HCT116 (cell line): ENCODE results near the gene KCNIP3. TPM values are rescaled to one million over a fixed set of nuclear protein-coding genes. Genes with fewer than 3 reads are reported as not detected.

Experiments
- ATAC-seq: fragments of 200-7000 bp; cut with Tn5 transposase; 2 replicates; pipeline ENCODE4 v1.9.1; 2020; ENCODE audit warnings: mild to moderate bottlenecking, moderate library complexity
- BruUV-seq: library from RNA; stranded (reverse); fragments of 400-500 nt; replicated peaks from 2 replicates; lab custom pipeline; 2021; lab: Mats Ljungman, UMichigan
- CTCF ChIA-PET: fragments of 300-600 bp; sonication (Branson Sonifier 250); formaldehyde crosslinking; loops from one replicate; lab custom pipeline; 2021; ENCODE audit warnings: antibody characterized with exemption; lab: Charles Lee
- POLR2A ChIA-PET: fragments of 300-600, 350-600 bp; sonication (Branson Sonifier 250); formaldehyde crosslinking; loops from one replicate; lab custom pipeline; 2021; ENCODE audit warnings: antibody characterized with exemption; lab: Charles Lee
- RAD21 ChIA-PET, 2 experiments: fragments of 300-600 bp; sonication (Branson Sonifier 250); formaldehyde crosslinking; loops; one replicate each; lab custom pipeline; 2023; ENCODE audit warnings: low total read pairs in 2 of 2; ENCODE audit not compliant: uncharacterized antibody in 2 of 2, unreplicated experiment in 2 of 2, low non-redundant PET in 1 of 2; lab: Charles Lee
- DNase-seq: peaks from one replicate; pipeline ENCODE4 v3.0.0-alpha.2; 2010; ENCODE audit warnings: low read depth, low spot score
- H2AFZ ChIP-seq: fragments of 200-600 bp; shearing (Covaris generic), sonication (generic); 2 replicates; pipeline ENCODE4 v1.6.1; 2017; ENCODE audit warnings: low read depth, mixed run types, mixed read lengths, antibody characterized with exemption, low read length; ENCODE audit not compliant: poor library complexity, severe bottlenecking
- H3K27ac ChIP-seq: 2 replicates; pipeline ENCODE4 v1.5.1; 2012; ENCODE audit warnings: low read depth, low read length
- H3K27me3 ChIP-seq: fragments of 200-600 bp; sonication (generic); 2 replicates; pipeline ENCODE4 v1.6.1; 2016; ENCODE audit warnings: mixed run types, low read length, mixed read lengths; ENCODE audit not compliant: insufficient read depth
- H3K36me3 ChIP-seq, 2 experiments: fragments of 200-500 bp in 1 of 2; fragments of 200-600 bp in 1 of 2; sonication (Bioruptor generic) in 1 of 2; sonication (generic) in 1 of 2; 2 replicates each; pipeline versions ENCODE4 v1.5.1 to v1.6.1; 2014 to 2016; ENCODE audit warnings: low read length in 2 of 2, inconsistent platforms in 1 of 2, mixed read lengths in 1 of 2, mixed run types in 1 of 2; ENCODE audit not compliant: insufficient read depth in 2 of 2, control insufficient read depth in 1 of 2
- H3K4me1 ChIP-seq, 2 experiments: fragments of 200-600 bp in 1 of 2; sonication (generic) in 1 of 2; 2 replicates each; pipeline versions ENCODE4 v1.5.1 to v1.6.1; 2012 to 2017; ENCODE audit warnings: low read length in 2 of 2, inconsistent platforms in 1 of 2, mild to moderate bottlenecking in 1 of 2, mixed read lengths in 1 of 2, mixed run types in 1 of 2, moderate library complexity in 1 of 2; ENCODE audit not compliant: insufficient read depth in 2 of 2, control insufficient read depth in 1 of 2
- H3K4me2 ChIP-seq: fragments of 200-600 bp; sonication (generic); 2 replicates; pipeline ENCODE4 v1.6.1; 2017; ENCODE audit warnings: mixed run types, low read length, mixed read lengths
- H3K4me3 ChIP-seq, 2 experiments: fragments of 200-600 bp in 1 of 2; sonication (generic) in 1 of 2; replicated peaks in 1 of 2; 2 replicates each; pipeline ENCODE4 v1.5.1; 2011 to 2016; ENCODE audit warnings: low read length in 2 of 2, control low read depth in 1 of 2, low read depth in 1 of 2, mild to moderate bottlenecking in 1 of 2, mixed read lengths in 1 of 2, mixed run types in 1 of 2
- H3K79me2 ChIP-seq: fragments of 200-600 bp; sonication (generic); 2 replicates; pipeline ENCODE4 v1.6.1; 2017; ENCODE audit warnings: mild to moderate bottlenecking, mixed run types, low read length, moderate library complexity, mixed read lengths; ENCODE audit not compliant: insufficient read depth
- H3K9ac ChIP-seq: fragments of 200-600 bp; sonication (generic); 2 replicates; pipeline ENCODE4 v1.6.1; 2016; ENCODE audit warnings: low read length, mixed read lengths
- H3K9me2 ChIP-seq: fragments of 200-600 bp; sonication (generic), shearing (Covaris generic); 2 replicates; pipeline ENCODE4 v1.6.1; 2017; ENCODE audit warnings: mixed run types, mild to moderate bottlenecking, moderate library complexity; ENCODE audit not compliant: insufficient read depth
- H3K9me3 ChIP-seq, 2 experiments: fragments of 200-500 bp in 1 of 2; fragments of 200-600 bp in 1 of 2; sonication (Bioruptor generic) in 1 of 2; sonication (generic) in 1 of 2; 2 replicates each; pipeline ENCODE4 v1.6.1; 2014 to 2017; ENCODE audit warnings: low read length in 2 of 2, mixed read lengths in 2 of 2, inconsistent platforms in 1 of 2, low read depth in 1 of 2, mild to moderate bottlenecking in 1 of 2, mixed run types in 1 of 2, moderate library complexity in 1 of 2; ENCODE audit not compliant: control insufficient read depth in 1 of 2, insufficient read depth in 1 of 2
- H4K20me1 ChIP-seq: fragments of 200-600 bp; sonication (generic), shearing (Covaris generic); 2 replicates; pipeline ENCODE4 v1.6.1; 2017; ENCODE audit warnings: mixed run types, mild to moderate bottlenecking, moderate library complexity; ENCODE audit not compliant: insufficient read depth
- ELF1 ChIP-seq: IDR thresholded peaks from 2 replicates; pipeline ENCODE4 v1.6.1; 2012; ENCODE audit warnings: low read depth, borderline replicate concordance
- JUND ChIP-seq: IDR thresholded peaks from 2 replicates; pipeline ENCODE4 v1.6.1; 2012
- POLR2A ChIP-seq: IDR thresholded peaks from 2 replicates; pipeline ENCODE4 v1.7.0; 2011; ENCODE audit warnings: borderline replicate concordance; ENCODE audit not compliant: insufficient read depth, insufficient read length; ENCODE audit errors: extremely low read depth
- RAD21 ChIP-seq: IDR thresholded peaks from 2 replicates; pipeline ENCODE4 v1.6.1; 2012; ENCODE audit warnings: low read depth, mild to moderate bottlenecking
- SRF ChIP-seq: IDR thresholded peaks from 2 replicates; pipeline ENCODE4 v1.6.1; 2012; ENCODE audit warnings: low read depth
- YY1 ChIP-seq: IDR thresholded peaks from 2 replicates; pipeline ENCODE4 v1.6.1; 2011; ENCODE audit warnings: low read length, low read depth, moderate library complexity, mild to moderate bottlenecking; ENCODE audit not compliant: insufficient replicate concordance; ENCODE audit errors: extremely low read depth
- intact Hi-C: fragments of 100-400 bp; cut with micrococcal nuclease; formaldehyde crosslinking; loops from 2 replicates; pipeline ENCODE4 v1.10.0; 2022
- total RNA-seq: library from RNA; stranded (reverse); gene quantifications from one replicate; pipeline ENCODE4 v1.2.1, GENCODE V29; 2021; ENCODE audit not compliant: unreplicated experiment
- TF ChIP-seq, protein P1 (sequence below): IDR thresholded peaks from 2 replicates; pipeline ENCODE4 v1.6.1; 2012
- TF ChIP-seq, protein P2 (sequence below): IDR thresholded peaks from 2 replicates; pipeline ENCODE4 v1.6.1; 2011; ENCODE audit warnings: mild to moderate bottlenecking, low read length, moderate library complexity; ENCODE audit not compliant: insufficient replicate concordance; ENCODE audit errors: extremely low read depth

The KCNIP3 gene
- total RNA-seq, 1 experiment from 2014 or later, result 3.1 TPM

DNA sequence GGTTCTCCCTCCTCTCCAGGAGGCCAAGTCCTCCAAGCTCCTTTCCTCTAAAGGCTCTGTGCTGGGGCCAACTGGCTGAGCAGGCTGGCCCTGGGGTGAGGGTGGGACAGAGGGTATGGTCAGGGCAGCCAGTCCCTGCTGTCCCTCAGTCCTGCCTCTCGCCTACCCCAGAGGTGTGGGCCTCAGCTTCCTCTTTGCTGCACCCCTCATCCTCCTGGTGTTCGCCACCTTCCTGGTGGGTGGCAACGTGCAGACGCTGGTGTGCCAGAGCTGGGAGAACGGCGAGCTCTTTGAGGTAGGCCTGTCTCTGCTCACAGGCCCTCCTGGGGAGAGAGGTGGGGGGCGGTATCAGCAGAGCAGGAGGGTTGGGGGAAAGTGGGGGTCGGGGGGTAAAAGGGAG is 16.1 kb upstream of the KCNIP3 start:
- ChIA-PET POLR2A (no interaction called here), CTCF (no interaction called here)
- H3K27me3 ChIP-seq, result no peaks in the 10 kb centered on the region
- no peaks in the 10 kb centered on the region for H4K20me1 ChIP-seq
- H3K4me3 ChIP-seq, result no peak overlapping the region
- H3K4me1 ChIP-seq, result peaks cover 13 to 28% of the 10 kb centered on the region in 2 experiments
- DNase-seq (no peak), ATAC-seq (no peak)
- H3K79me2 ChIP-seq, result no peaks in the 10 kb centered on the region
- no peak overlapping the region for H2AFZ ChIP-seq
- H3K9me3 ChIP-seq, result no peaks in the 10 kb centered on the region
- H3K9me2 ChIP-seq, result no peaks in the 10 kb centered on the region
- BruUV-seq, result no TSS peak
- intact Hi-C loops, result no loop called here
- no peak for TF ChIP-seq JUND
- no peak for TF ChIP-seq ELF1
- no peak for TF ChIP-seq SRF
- TF ChIP-seq, protein P1, sequence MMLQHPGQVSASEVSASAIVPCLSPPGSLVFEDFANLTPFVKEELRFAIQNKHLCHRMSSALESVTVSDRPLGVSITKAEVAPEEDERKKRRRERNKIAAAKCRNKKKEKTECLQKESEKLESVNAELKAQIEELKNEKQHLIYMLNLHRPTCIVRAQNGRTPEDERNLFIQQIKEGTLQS, result no peak
- no peak for TF ChIP-seq POLR2A
- TF ChIP-seq YY1, result no peak
- TF ChIP-seq RAD21, result no peak
- TF ChIP-seq, all 23 proteins: peak for 0
- RAD21 ChIA-PET, result no interaction called here
- no peak overlapping the region for H3K4me2 ChIP-seq
- H3K27ac ChIP-seq, result no peak overlapping the region
- no peaks in the 10 kb centered on the region for H3K36me3 ChIP-seq
- no peak overlapping the region for H3K9ac ChIP-seq

DNA sequence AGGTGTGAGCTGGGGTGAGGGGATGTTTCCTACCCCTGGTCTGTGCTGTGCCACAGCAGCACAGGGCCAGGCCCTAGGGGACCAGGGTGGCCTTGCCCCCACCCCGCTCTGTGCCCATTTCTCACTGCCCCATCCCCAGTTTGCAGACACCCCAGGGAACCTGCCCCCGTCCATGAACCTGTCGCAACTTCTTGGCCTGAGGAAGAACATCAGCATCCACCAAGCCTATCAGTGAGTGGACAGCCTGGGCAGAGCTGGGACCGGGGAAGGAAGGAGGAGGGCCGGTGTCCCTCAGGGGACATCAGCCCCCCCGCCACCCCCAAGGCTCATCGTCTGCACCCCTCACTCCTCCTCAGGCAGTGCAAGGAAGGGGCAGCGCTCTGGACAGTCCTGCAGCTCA is 15.4 kb upstream of the KCNIP3 start:
- Histone ChIP-seq H2AFZ (no peak overlapping the region), H4K20me1 (no peaks in the 10 kb centered on the region), H3K4me3 (no peak overlapping the region), H3K9me2 (no peaks in the 10 kb centered on the region), H3K9ac (no peak overlapping the region), H3K27me3 (no peaks in the 10 kb centered on the region), H3K27ac (no peak overlapping the region), H3K4me2 (no peak overlapping the region), H3K36me3 (no peaks in the 10 kb centered on the region)
- RAD21 ChIA-PET, result no interaction called here
- POLR2A ChIA-PET, result no interaction called here
- CTCF ChIA-PET, result no interaction called here
- no peak for DNase-seq
- TF ChIP-seq, protein P2, sequence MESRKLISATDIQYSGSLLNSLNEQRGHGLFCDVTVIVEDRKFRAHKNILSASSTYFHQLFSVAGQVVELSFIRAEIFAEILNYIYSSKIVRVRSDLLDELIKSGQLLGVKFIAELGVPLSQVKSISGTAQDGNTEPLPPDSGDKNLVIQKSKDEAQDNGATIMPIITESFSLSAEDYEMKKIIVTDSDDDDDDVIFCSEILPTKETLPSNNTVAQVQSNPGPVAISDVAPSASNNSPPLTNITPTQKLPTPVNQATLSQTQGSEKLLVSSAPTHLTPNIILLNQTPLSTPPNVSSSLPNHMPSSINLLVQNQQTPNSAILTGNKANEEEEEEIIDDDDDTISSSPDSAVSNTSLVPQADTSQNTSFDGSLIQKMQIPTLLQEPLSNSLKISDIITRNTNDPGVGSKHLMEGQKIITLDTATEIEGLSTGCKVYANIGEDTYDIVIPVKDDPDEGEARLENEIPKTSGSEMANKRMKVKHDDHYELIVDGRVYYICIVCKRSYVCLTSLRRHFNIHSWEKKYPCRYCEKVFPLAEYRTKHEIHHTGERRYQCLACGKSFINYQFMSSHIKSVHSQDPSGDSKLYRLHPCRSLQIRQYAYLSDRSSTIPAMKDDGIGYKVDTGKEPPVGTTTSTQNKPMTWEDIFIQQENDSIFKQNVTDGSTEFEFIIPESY, result no peak
- TF ChIP-seq, all 23 proteins: peak for 0
- no peak for ATAC-seq
- Histone ChIP-seq H3K4me1 (peaks cover 13 to 21% of the 10 kb centered on the region in 2 experiments), H3K79me2 (no peaks in the 10 kb centered on the region), H3K9me3 (no peaks in the 10 kb centered on the region)
- BruUV-seq, result no TSS peak
- intact Hi-C loops, result no loop called here
